Muscle of leg (tissue), 11 donors: ENCODE measurements around the gene DDTL. TPM values are rescaled to one million over a fixed set of nuclear protein-coding genes. Genes with fewer than 3 reads are reported as not detected.

Experiments
- DNase-seq: peaks from one replicate; pipeline ENCODE4 v3.0.0; 2013
- H3K27ac ChIP-seq: one replicate; pipeline ENCODE4 v1.5.1; 2013; ENCODE audit warnings: mild to moderate bottlenecking, low read length, control low read depth
- H3K27me3 ChIP-seq: one replicate; pipeline ENCODE4 v1.6.1; 2013; ENCODE audit warnings: low read length; ENCODE audit not compliant: control insufficient read depth, insufficient read depth
- H3K36me3 ChIP-seq: one replicate; pipeline ENCODE4 v1.6.1; 2013; ENCODE audit warnings: low read length; ENCODE audit not compliant: control insufficient read depth, insufficient read depth
- H3K4me1 ChIP-seq: one replicate; pipeline ENCODE4 v1.6.1; 2013; ENCODE audit warnings: low read length; ENCODE audit not compliant: control insufficient read depth, insufficient read depth
- H3K4me3 ChIP-seq: one replicate; pipeline ENCODE4 v1.5.1; 2013; ENCODE audit warnings: low read length, control low read depth
- H3K9me3 ChIP-seq: replicated peaks from 2 replicates; pipeline ENCODE4 v1.6.1; 2013; ENCODE audit warnings: low read depth, low read length; ENCODE audit not compliant: control insufficient read depth
- WGBS: methylation state at CpG from one replicate; pipeline ENCODE4 v1.1.5; 2013; ENCODE audit warnings: missing lambda C conversion rate; ENCODE audit not compliant: insufficient coverage; 5-methylcytosine and 5-hydroxymethylcytosine counted together
- polyA plus RNA-seq, 8 donors: library from polyadenylated mRNA; unstranded; fragments of 120-200 nt; gene quantifications; one replicate each; pipeline versions ENCODE4 v1.2.1 to v1.2.3, GENCODE V29; 2013; ENCODE audit warnings: inconsistent platforms in 1 of 8, low replicate concordance in 1 of 8; ENCODE audit not compliant: insufficient read length in 8 of 8, insufficient read depth in 1 of 8
- total RNA-seq: library from RNA; stranded (reverse); fragments of 120-200 nt; gene quantifications from one replicate; pipeline ENCODE4 v1.2.4, GENCODE V29; 2013

The DDTL gene
- total and polyA plus RNA-seq, 9 donors, result 0.80 to 6.5 (median 3.6) TPM

- Histone ChIP-seq H3K27me3 (no peaks in the 10 kb centered on the region), H3K4me1 (peaks cover 12% of the 10 kb centered on the region), H3K36me3 (no peaks in the 10 kb centered on the region), H3K4me3 (peak overlapping the region; percentile 99), H3K27ac (peak overlapping the region; percentile 90), H3K9me3 (no peaks in the 10 kb centered on the region)
- DNase-seq, result no peak
- 0% methylated on average over 9 of the region's 10 CpGs for WGBS
Observed at GRCh38 chr22:24011735-24012068, 45.0 kb downstream of the DDTL start.

GRCh38 chr22:24016156-24016555 is 49.5 kb downstream of the DDTL start:
- Histone ChIP-seq H3K4me3 (no peak overlapping the region), H3K36me3 (peaks cover 3% of the 10 kb centered on the region), H3K9me3 (no peaks in the 10 kb centered on the region), H3K27ac (no peak overlapping the region), H3K27me3 (no peaks in the 10 kb centered on the region), H3K4me1 (peaks cover 10% of the 10 kb centered on the region)
- WGBS, result no CpG with 5 or more reads among the region's 1 CpG
- DNase-seq, result no peak

GRCh38 chr22:24021304-24021703 is 54.6 kb downstream of the DDTL start:
- 100% methylated on average over 1 of the region's 3 CpGs for WGBS
- H3K9me3 ChIP-seq, result peaks cover 2% of the 10 kb centered on the region
- no peak overlapping the region for H3K27ac ChIP-seq
- H3K27me3 ChIP-seq, result no peaks in the 10 kb centered on the region
- no peaks in the 10 kb centered on the region for H3K4me1 ChIP-seq
- no peak for DNase-seq
- H3K4me3 ChIP-seq, result no peak overlapping the region
- H3K36me3 ChIP-seq, result peaks cover 7% of the 10 kb centered on the region

Other genes with a start within 250 kb of the DDTL start
- 5.2 TPM for gene ZNF70, start 215.8 kb upstream of the DDTL start, total RNA-seq
- 1 to 10 TPM; 3.9 to 6.9 (median 4.9) TPM for gene ZNF70, start 215.8 kb upstream of the DDTL start, polyA plus RNA-seq
- 0.40 TPM for gene VPREB3, start 212.5 kb upstream of the DDTL start, total RNA-seq
- 1 to 10 TPM in 5 of 8 donors, under 1 TPM in 2, not detected in 1; 0.60 to 2.1 (median 1.1) TPM for gene VPREB3, start 212.5 kb upstream of the DDTL start, polyA plus RNA-seq
- 0.66 TPM for gene C22orf15, start 203.9 kb upstream of the DDTL start, total RNA-seq
- gene C22orf15, start 203.9 kb upstream of the DDTL start, polyA plus RNA-seq, result under 1 TPM; 0.14 to 0.65 (median 0.43) TPM
- 47.8 TPM for gene CHCHD10, start 198.9 kb upstream of the DDTL start, total RNA-seq
- 10 to 100 TPM; 36.7 to 78.7 (median 50.0) TPM for gene CHCHD10, start 198.9 kb upstream of the DDTL start, polyA plus RNA-seq
- gene MMP11, start 194.0 kb upstream of the DDTL start, total RNA-seq, result 8.9 TPM
- gene MMP11, start 194.0 kb upstream of the DDTL start, polyA plus RNA-seq, result 10 to 100 TPM in 5 of 8 donors, 1 to 10 TPM in 3; 5.6 to 16.8 (median 12.1) TPM
- 43.0 TPM for gene SMARCB1, start 179.9 kb upstream of the DDTL start, total RNA-seq
- gene SMARCB1, start 179.9 kb upstream of the DDTL start, polyA plus RNA-seq, result 100 to 1,000 TPM in 2 of 8 donors, 10 to 100 TPM in 6; 62.4 to 114 (median 84.7) TPM
- gene DERL3, start 127.9 kb upstream of the DDTL start, total RNA-seq, result 0.62 TPM
- gene DERL3, start 127.9 kb upstream of the DDTL start, polyA plus RNA-seq, result 1 to 10 TPM in 6 of 8 donors, under 1 TPM in 2; 0.76 to 1.8 (median 1.5) TPM
- gene SLC2A11, start 109.0 kb upstream of the DDTL start, total RNA-seq, result 6.2 TPM
- gene SLC2A11, start 109.0 kb upstream of the DDTL start, polyA plus RNA-seq, result 1 to 10 TPM; 2.8 to 8.4 (median 6.1) TPM
- gene MIF, start 72.5 kb upstream of the DDTL start, total RNA-seq, result 179 TPM
- 100 to 1,000 TPM; 123 to 209 (median 180) TPM for gene MIF, start 72.5 kb upstream of the DDTL start, polyA plus RNA-seq
- gene GSTT2B, start 5.7 kb upstream of the DDTL start, total RNA-seq, result 4.5 TPM
- 10 to 100 TPM in 2 of 8 donors, 1 to 10 TPM in 6; 1.4 to 44.5 (median 6.5) TPM for gene GSTT2B, start 5.7 kb upstream of the DDTL start, polyA plus RNA-seq
- gene DDT, start 7.6 kb downstream of the DDTL start, total RNA-seq, result 70.3 TPM
- 10 to 100 TPM; 39.8 to 78.8 (median 58.3) TPM for gene DDT, start 7.6 kb downstream of the DDTL start, polyA plus RNA-seq
- gene GSTT2, start 13.2 kb downstream of the DDTL start, total RNA-seq, result 0.18 TPM
- 1 to 10 TPM in 4 of 8 donors, under 1 TPM in 3, not detected in 1; 0.28 to 2.0 (median 1.0) TPM for gene GSTT2, start 13.2 kb downstream of the DDTL start, polyA plus RNA-seq
- gene GSTT4, start 38.6 kb downstream of the DDTL start, total RNA-seq, result not detected
- under 1 TPM in 1 of 8 donors, not detected in 7; 0.12 TPM for gene GSTT4, start 38.6 kb downstream of the DDTL start, polyA plus RNA-seq
- gene CABIN1, start 44.4 kb downstream of the DDTL start, total RNA-seq, result 24.4 TPM
- 10 to 100 TPM; 25.9 to 38.2 (median 30.1) TPM for gene CABIN1, start 44.4 kb downstream of the DDTL start, polyA plus RNA-seq
- 0.40 TPM for gene SUSD2, start 214.6 kb downstream of the DDTL start, total RNA-seq
- 1 to 10 TPM in 5 of 8 donors, under 1 TPM in 3; 0.41 to 2.6 (median 1.1) TPM for gene SUSD2, start 214.6 kb downstream of the DDTL start, polyA plus RNA-seq